Endothelial cell of umbilical vein (primary cell): ENCODE results near the gene ZNF740. TPM values are rescaled to one million over a fixed set of nuclear protein-coding genes. Genes with fewer than 3 reads are reported as not detected.

ENCODE experiments used
- BruUV-seq: library from RNA; stranded (reverse); fragments of 400-500 nt; replicated peaks from 2 replicates; lab custom pipeline; 2021; lab: Mats Ljungman, UMichigan
- CTCF ChIA-PET: fragments of 300-600, 350-600 bp; sonication (Branson Sonifier 250); formaldehyde crosslinking; loops from one replicate; lab custom pipeline; 2021; ENCODE audit warnings: antibody characterized with exemption, inconsistent platforms; lab: Charles Lee
- POLR2A ChIA-PET: fragments of 300-600, 350-600 bp; sonication (Branson Sonifier 250); formaldehyde crosslinking; loops from one replicate; lab custom pipeline; 2021; ENCODE audit warnings: antibody characterized with exemption, inconsistent platforms; lab: Charles Lee
- DNase-seq: peaks from one replicate; pipeline ENCODE4 v3.0.0-alpha.2; 2011; ENCODE audit warnings: low read depth, low spot score
- FAIRE-seq: peaks from 2 replicates; lab custom pipeline; 2011; peaks lifted over from hg19 to GRCh38; lab: Jason Lieb, UNC
- H2AFZ ChIP-seq: 2 replicates; pipeline ENCODE4 v1.6.0; 2012; ENCODE audit warnings: low read depth, low read length, control low read depth, inconsistent platforms
- H3K27ac ChIP-seq: 2 replicates; pipeline ENCODE4 v1.5.1; 2011; ENCODE audit warnings: low read depth, mild to moderate bottlenecking, control low read depth, low read length, moderate library complexity; ENCODE audit not compliant: insufficient read depth
- H3K27me3 ChIP-seq, 2 experiments: 2 replicates each; pipeline versions ENCODE4 v1.6.0 to v1.6.1; 2011; ENCODE audit warnings: low read length in 2 of 2, mixed read lengths in 1 of 2; ENCODE audit not compliant: control insufficient read depth in 2 of 2, insufficient read depth in 2 of 2
- H3K36me3 ChIP-seq, 2 experiments: 2 replicates in 1 of 2; 3 replicates in 1 of 2; pipeline ENCODE4 v1.5.1; 2011; ENCODE audit warnings: low read length in 2 of 2, mild to moderate bottlenecking in 1 of 2, moderate library complexity in 1 of 2; ENCODE audit not compliant: control insufficient read depth in 2 of 2, insufficient read depth in 2 of 2; ENCODE audit errors: extremely low read depth in 1 of 2
- H3K4me1 ChIP-seq: 3 replicates; pipeline ENCODE4 v1.5.1; 2011; ENCODE audit warnings: mild to moderate bottlenecking, low read length; ENCODE audit not compliant: control insufficient read depth, insufficient read depth; ENCODE audit errors: extremely low read depth
- H3K4me2 ChIP-seq: 2 replicates; pipeline ENCODE4 v1.6.1; 2011; ENCODE audit warnings: low read length, control low read depth, mixed read lengths; ENCODE audit not compliant: insufficient read depth
- H3K4me3 ChIP-seq, 3 experiments: fragments of 200-600 bp in 1 of 3; sonication (generic), shearing (Covaris generic) in 1 of 3; replicated peaks in 1 of 3; 2 replicates each; pipeline ENCODE4 v1.5.1; 2011 to 2016; ENCODE audit warnings: control low read depth in 3 of 3, low read length in 3 of 3, mild to moderate bottlenecking in 2 of 3, inconsistent platforms in 1 of 3, low read depth in 1 of 3, moderate library complexity in 1 of 3; ENCODE audit not compliant: insufficient read depth in 1 of 3
- H3K79me2 ChIP-seq: 2 replicates; pipeline ENCODE4 v1.6.0; 2012; ENCODE audit warnings: low read length, inconsistent platforms; ENCODE audit not compliant: control insufficient read depth, insufficient read depth
- H3K9ac ChIP-seq: replicated peaks from 2 replicates; pipeline ENCODE3; 2011; ENCODE audit warnings: low read length, control low read depth; ENCODE audit not compliant: insufficient read depth; ENCODE audit errors: extremely low read depth
- H3K9me1 ChIP-seq: replicated peaks from 3 replicates; pipeline ENCODE4 v1.6.0; 2011; ENCODE audit warnings: mild to moderate bottlenecking, low read length; ENCODE audit not compliant: control insufficient read depth, insufficient read depth; ENCODE audit errors: extremely low read depth
- H3K9me3 ChIP-seq: replicated peaks from 2 replicates; pipeline ENCODE4 v1.5.1; 2012; ENCODE audit warnings: low read length, inconsistent platforms; ENCODE audit not compliant: control insufficient read depth, insufficient read depth
- H4K20me1 ChIP-seq: replicated peaks from 2 replicates; pipeline ENCODE3; 2011; ENCODE audit warnings: mild to moderate bottlenecking, low read length; ENCODE audit not compliant: control insufficient read depth, insufficient read depth; ENCODE audit errors: extremely low read depth
- FOS ChIP-seq: IDR thresholded peaks from 2 replicates; pipeline ENCODE4 v1.6.1; 2011; ENCODE audit warnings: mild to moderate bottlenecking, low read length, moderate library complexity, borderline replicate concordance; ENCODE audit not compliant: insufficient read depth
- GATA2 ChIP-seq: IDR thresholded peaks from 2 replicates; pipeline ENCODE4 v1.7.0; 2011; ENCODE audit warnings: low read depth, mild to moderate bottlenecking, moderate library complexity, mixed read lengths, low read length; ENCODE audit not compliant: insufficient read length, insufficient read depth
- JUN ChIP-seq: IDR thresholded peaks from 2 replicates; pipeline ENCODE4 v1.6.1; 2011; ENCODE audit warnings: borderline replicate concordance, low read depth; ENCODE audit not compliant: insufficient read length, insufficient read depth
- POLR2A ChIP-seq: IDR thresholded peaks from 2 replicates; pipeline ENCODE4 v1.6.1; 2012; ENCODE audit warnings: low read depth, mild to moderate bottlenecking, control low read depth, low read length
- POLR2AphosphoS5 ChIP-seq: IDR thresholded peaks from 2 replicates; pipeline ENCODE4 v1.6.1; 2012; ENCODE audit warnings: low read depth, mild to moderate bottlenecking, control low read depth, low read length, moderate library complexity; ENCODE audit not compliant: insufficient read depth
- dilution Hi-C: fragments of 300-500 bp; cut with MboI; formaldehyde crosslinking; loops from one replicate; pipeline ENCODE4 v1.15.0; 2019; ENCODE audit warnings: low sequenced_read_pairs; ENCODE audit not compliant: extremely low pct_ligation_motif_present
- intact Hi-C: fragments of 100-400 bp; cut with micrococcal nuclease; formaldehyde crosslinking; loops from one replicate; pipeline ENCODE4 v1.10.0; 2022
- polyA plus RNA-seq, 4 experiments: library from polyadenylated mRNA; depleted of rRNA in 3 of 4; stranded (reverse) in 3 of 4; unstranded in 1 of 4; fragments of >200 nt; gene quantifications; 2 replicates each; pipeline versions ENCODE4 v1.2.1 to v1.2.3, GENCODE V29; 2011 to 2012; ENCODE audit warnings: missing spikeins in 1 of 4
- total RNA-seq: library from RNA; stranded (reverse); gene quantifications from 2 replicates; pipeline ENCODE4 v1.2.3, GENCODE V29; 2021
- TF ChIP-seq, protein P1 (sequence below): IDR thresholded peaks from 2 replicates; pipeline ENCODE4 v1.6.1; 2011; ENCODE audit not compliant: insufficient read depth, insufficient read length
- TF ChIP-seq, protein P2 (sequence below), 2 donors: IDR thresholded peaks; 1 replicate in 1 of 2; 2 replicates in 1 of 2; pipeline ENCODE4 v1.5.1; 2011; ENCODE audit warnings: low read length in 2 of 2, mild to moderate bottlenecking in 2 of 2, moderate library complexity in 2 of 2, control low read depth in 1 of 2, inconsistent platforms in 1 of 2, low read depth in 1 of 2; ENCODE audit not compliant: insufficient read depth in 1 of 2; ENCODE audit errors: extremely low read depth in 1 of 2

ZNF740 gene
- total and polyA plus RNA-seq, 2 donors (not counting 3 experiments of a cell fraction or from before 2014, with no cell fraction given), result 10.5 to 38.1 TPM

DNA sequence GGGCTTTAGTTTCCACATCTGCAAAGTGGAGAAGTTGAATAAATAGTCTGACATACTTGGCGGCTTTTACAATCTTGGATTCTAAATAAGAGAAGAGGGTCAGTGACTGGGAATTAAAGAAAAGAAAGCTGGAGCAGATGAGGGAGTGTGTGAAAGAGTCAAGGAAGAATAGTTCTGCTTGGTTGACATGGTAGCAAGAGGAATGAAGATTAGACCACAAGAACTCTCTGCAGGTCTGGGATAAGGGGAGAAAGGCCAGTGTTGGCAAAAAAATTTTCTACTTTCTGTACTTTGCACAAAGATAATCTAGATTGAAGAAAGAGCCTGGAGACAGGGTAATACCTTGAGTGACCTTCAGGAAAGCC, 20.6 kb downstream of the ZNF740 start:
- no peak for FAIRE-seq
- Histone ChIP-seq H3K9ac (no peak overlapping the region), H3K36me3 (no peaks in the 10 kb centered on the region), H4K20me1 (no peaks in the 10 kb centered on the region), H3K27me3 (peaks cover 0 to 2% of the 10 kb centered on the region in 2 experiments), H3K79me2 (no peaks in the 10 kb centered on the region), H3K4me1 (peaks cover 6% of the 10 kb centered on the region), H3K9me3 (no peaks in the 10 kb centered on the region), H3K4me2 (no peak overlapping the region), H3K9me1 (no peaks in the 10 kb centered on the region), H2AFZ (no peak overlapping the region), H3K4me3 (no peak overlapping the region), H3K27ac (no peak overlapping the region)
- ChIA-PET CTCF (interaction anchor here (1.0 to 4.4 kb wide), 8 partner anchors 9 to 144 kb away, joined by 3 to 170 read pairs (median 4); no protein-coding TSS in a partner anchor), POLR2A (no interaction called here)
- dilution Hi-C loops, result no loop called here
- intact Hi-C loops, result no loop called here
- TF ChIP-seq, protein P1, sequence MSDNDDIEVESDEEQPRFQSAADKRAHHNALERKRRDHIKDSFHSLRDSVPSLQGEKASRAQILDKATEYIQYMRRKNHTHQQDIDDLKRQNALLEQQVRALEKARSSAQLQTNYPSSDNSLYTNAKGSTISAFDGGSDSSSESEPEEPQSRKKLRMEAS, result no peak
- TF ChIP-seq GATA2 (no peak), POLR2A (no peak), JUN (no peak), FOS (no peak), POLR2AphosphoS5 (no peak)
- TF ChIP-seq, protein P2, sequence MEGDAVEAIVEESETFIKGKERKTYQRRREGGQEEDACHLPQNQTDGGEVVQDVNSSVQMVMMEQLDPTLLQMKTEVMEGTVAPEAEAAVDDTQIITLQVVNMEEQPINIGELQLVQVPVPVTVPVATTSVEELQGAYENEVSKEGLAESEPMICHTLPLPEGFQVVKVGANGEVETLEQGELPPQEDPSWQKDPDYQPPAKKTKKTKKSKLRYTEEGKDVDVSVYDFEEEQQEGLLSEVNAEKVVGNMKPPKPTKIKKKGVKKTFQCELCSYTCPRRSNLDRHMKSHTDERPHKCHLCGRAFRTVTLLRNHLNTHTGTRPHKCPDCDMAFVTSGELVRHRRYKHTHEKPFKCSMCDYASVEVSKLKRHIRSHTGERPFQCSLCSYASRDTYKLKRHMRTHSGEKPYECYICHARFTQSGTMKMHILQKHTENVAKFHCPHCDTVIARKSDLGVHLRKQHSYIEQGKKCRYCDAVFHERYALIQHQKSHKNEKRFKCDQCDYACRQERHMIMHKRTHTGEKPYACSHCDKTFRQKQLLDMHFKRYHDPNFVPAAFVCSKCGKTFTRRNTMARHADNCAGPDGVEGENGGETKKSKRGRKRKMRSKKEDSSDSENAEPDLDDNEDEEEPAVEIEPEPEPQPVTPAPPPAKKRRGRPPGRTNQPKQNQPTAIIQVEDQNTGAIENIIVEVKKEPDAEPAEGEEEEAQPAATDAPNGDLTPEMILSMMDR (IDR thresholded peaks at IDR 0.05; ENCODE audit: extremely low read depth in 1 of 2, insufficient read depth in 1 of 2, low read depth in 1 of 2, low read length in 2 of 2), result no peak
- BruUV-seq, result no TSS peak
- DNase-seq, result no peak
